ENCODE measurements around the gene BORCS5.

The BORCS5 gene

DNA sequence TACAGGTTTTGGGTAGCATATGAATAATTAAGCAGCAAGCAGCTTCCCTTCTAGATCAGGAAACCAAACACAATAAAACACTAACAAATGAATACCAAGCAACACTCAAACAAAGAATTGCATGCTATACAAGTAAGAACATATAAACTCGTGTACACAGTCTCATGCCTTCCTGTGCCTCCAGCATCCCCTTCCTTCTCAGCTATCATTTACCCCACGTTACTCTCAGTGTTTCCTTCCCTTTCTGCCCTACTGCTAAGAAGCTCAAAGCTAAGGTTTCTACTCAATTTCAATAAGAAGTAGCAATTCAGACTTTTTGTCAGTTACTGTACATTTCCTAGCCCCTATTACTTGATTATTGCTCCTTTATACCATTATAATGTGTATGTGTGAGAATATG, 124.8 kb downstream of the BORCS5 start:
- no peaks in the 10 kb centered on the region for H3K9me3 ChIP-seq (ENCODE audit: control insufficient read depth, insufficient read depth, low read length)
- no peaks in the 10 kb centered on the region for H3K4me1 ChIP-seq (ENCODE audit: insufficient read depth, low read length)
- peaks cover 11% of the 10 kb centered on the region for H3K36me3 ChIP-seq (ENCODE audit: insufficient read depth, low read length)
- H3K9ac ChIP-seq (ENCODE audit: low read depth, low read length) = no peak overlapping the region

DNA sequence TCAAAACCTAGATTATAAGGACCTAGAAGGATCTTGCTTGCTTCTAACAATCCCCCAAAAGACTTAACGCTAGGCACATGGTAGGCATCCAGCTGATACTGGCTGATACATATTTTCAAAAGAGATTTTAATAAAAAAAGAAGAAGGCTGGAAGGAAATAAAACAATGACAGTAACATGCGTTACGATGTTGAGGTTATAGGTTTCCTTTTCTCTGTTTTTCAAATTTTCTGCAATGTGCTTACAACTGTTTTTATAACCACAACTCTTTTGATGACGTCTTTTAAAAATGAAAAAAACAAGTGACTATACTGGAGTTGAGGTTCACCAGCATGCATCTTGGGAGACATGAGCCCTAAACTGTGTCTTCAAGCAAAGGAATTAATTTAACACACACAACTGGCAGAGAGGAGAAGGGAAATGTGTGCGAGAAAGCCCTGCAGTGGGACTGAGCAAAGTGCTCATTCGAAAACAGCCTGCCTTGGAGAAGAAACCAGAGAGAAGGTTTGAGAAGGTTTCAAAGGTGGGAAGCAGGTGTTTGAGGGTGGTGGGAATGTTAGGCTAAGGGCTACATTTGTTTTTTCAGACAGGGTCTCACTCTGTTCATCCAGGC, 125.4 kb downstream of the BORCS5 start:
- H3K4me1 ChIP-seq (ENCODE audit: insufficient read depth, low read length) = no peaks in the 10 kb centered on the region
- no peaks in the 10 kb centered on the region for H3K9me3 ChIP-seq (ENCODE audit: control insufficient read depth, insufficient read depth, low read length)
- H3K36me3 ChIP-seq (ENCODE audit: insufficient read depth, low read length) = peaks cover 12% of the 10 kb centered on the region
- no peak overlapping the region for H3K9ac ChIP-seq (ENCODE audit: low read depth, low read length)

DNA sequence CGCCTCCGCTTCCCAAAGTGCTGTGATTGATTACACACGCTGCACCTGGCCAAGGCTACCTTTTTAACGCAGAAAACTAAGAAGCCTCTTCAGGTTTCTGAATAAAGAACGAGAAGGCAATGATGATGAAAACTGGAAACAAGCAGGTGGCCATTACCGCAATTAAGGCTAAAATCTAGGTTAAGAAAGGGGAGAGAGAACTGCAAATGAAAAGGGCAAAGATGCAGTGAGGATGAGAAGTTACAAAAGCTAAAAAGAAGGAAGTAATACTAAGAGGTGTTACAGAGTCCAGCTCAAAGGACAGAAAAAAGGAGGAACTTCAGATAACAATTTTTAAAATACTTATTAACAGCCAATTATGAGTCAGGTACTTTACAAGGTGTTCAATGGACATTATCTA, 126.1 kb downstream of the BORCS5 start:
- Histone ChIP-seq H3K36me3 (ENCODE audit: insufficient read depth, low read length) (peaks cover 9% of the 10 kb centered on the region), H3K4me1 (ENCODE audit: insufficient read depth, low read length) (no peaks in the 10 kb centered on the region), H3K9me3 (ENCODE audit: control insufficient read depth, insufficient read depth, low read length) (no peaks in the 10 kb centered on the region), H3K9ac (ENCODE audit: low read depth, low read length) (no peak overlapping the region)

DNA sequence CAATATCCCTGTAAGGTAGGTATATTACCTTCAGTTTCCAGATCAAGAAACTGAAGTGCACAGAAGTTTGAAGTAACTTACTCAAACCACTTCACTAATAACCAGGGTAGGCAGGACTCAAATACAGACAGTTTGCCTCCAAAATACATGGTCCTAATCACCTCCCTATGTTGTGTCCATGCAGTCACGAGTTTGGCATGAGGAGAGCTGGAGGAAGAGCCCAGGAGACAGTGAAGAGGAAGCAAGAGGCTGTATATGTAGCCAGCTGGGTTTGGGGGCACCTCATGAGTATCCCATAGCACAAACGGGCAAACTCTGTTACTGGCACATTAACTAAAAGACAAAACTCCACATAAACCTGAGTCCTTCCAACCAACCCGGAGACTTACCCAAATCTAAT, 126.6 kb downstream of the BORCS5 start:
- no peaks in the 10 kb centered on the region for H3K9me3 ChIP-seq (ENCODE audit: control insufficient read depth, insufficient read depth, low read length)
- H3K9ac ChIP-seq (ENCODE audit: low read depth, low read length) = no peak overlapping the region
- H3K36me3 ChIP-seq (ENCODE audit: insufficient read depth, low read length) = peaks cover 9% of the 10 kb centered on the region
- no peaks in the 10 kb centered on the region for H3K4me1 ChIP-seq (ENCODE audit: insufficient read depth, low read length)

DNA sequence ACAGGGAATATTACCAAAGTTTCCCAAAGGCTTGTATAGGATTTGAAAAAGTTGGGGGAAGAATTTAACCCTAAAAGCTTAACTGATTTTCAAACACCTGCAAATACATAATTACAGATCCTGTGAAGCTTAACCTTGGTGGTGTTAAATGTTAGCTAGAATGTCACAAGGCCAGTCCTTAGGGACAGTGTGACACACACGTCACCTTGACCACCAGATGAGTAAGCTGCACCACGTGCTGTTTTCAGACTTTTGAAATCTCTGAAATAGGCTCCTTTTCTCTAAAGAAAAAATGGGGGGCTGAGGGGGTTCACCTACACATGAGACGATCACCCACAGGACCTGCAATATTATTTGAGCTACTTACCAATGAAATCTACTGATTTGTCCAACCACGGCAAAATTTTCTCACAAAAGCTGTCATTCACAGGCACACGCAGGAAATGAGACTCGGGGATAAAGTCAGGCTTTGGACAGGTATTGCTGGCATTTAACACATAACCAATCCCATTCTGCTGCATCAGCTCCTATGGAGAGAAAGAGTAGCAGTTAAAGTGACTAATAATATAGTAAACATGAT, 129.9 kb downstream of the BORCS5 start:
- peaks cover 5% of the 10 kb centered on the region for H3K36me3 ChIP-seq (ENCODE audit: insufficient read depth, low read length)
- no peaks in the 10 kb centered on the region for H3K4me1 ChIP-seq (ENCODE audit: insufficient read depth, low read length)
- no peak overlapping the region for H3K9ac ChIP-seq (ENCODE audit: low read depth, low read length)
- H3K9me3 ChIP-seq (ENCODE audit: control insufficient read depth, insufficient read depth, low read length) = no peaks in the 10 kb centered on the region

DNA sequence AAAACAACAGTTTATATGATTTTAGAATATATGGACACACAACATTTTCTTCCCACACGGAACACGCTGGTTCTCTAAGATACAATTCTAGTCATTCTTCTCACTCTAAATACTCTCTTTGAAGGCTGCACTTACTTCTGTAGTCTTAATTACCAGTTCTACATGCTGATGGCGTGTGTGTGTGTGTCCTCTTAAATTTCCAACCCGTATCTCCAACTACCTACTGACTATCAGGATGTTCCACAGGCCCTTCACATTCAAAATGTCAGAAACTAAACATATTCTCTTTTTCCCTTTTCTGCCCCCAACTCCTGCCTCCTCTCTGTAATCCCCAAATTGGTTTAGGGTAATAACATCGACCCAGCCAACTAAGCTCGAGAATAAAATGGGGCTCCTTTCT, 130.6 kb downstream of the BORCS5 start:
- Histone ChIP-seq H3K4me1 (ENCODE audit: insufficient read depth, low read length) (no peaks in the 10 kb centered on the region), H3K9me3 (ENCODE audit: control insufficient read depth, insufficient read depth, low read length) (no peaks in the 10 kb centered on the region), H3K9ac (ENCODE audit: low read depth, low read length) (no peak overlapping the region), H3K36me3 (ENCODE audit: insufficient read depth, low read length) (peaks cover 3% of the 10 kb centered on the region)

DNA sequence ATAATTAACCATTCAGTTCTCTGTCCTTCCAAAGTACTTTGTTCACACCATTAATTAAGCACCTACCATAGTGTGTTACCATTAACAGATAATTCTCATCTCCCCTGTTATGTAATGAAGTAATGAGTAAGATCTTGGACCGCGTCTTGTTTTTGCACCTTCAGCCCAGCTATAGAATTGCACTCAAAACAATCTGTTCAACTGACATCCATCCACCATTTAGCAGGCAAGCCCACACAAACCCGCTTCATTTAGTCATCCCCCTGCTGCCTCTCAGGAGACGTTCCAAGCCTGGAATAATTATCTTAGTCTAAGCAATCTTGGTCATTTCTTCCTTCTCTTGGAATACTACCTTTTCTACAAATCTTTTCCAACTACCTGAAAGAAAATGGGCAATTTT, 131.4 kb downstream of the BORCS5 start:
- peaks cover 3% of the 10 kb centered on the region for H3K36me3 ChIP-seq (ENCODE audit: insufficient read depth, low read length)
- no peaks in the 10 kb centered on the region for H3K4me1 ChIP-seq (ENCODE audit: insufficient read depth, low read length)
- no peak overlapping the region for H3K9ac ChIP-seq (ENCODE audit: low read depth, low read length)

DNA sequence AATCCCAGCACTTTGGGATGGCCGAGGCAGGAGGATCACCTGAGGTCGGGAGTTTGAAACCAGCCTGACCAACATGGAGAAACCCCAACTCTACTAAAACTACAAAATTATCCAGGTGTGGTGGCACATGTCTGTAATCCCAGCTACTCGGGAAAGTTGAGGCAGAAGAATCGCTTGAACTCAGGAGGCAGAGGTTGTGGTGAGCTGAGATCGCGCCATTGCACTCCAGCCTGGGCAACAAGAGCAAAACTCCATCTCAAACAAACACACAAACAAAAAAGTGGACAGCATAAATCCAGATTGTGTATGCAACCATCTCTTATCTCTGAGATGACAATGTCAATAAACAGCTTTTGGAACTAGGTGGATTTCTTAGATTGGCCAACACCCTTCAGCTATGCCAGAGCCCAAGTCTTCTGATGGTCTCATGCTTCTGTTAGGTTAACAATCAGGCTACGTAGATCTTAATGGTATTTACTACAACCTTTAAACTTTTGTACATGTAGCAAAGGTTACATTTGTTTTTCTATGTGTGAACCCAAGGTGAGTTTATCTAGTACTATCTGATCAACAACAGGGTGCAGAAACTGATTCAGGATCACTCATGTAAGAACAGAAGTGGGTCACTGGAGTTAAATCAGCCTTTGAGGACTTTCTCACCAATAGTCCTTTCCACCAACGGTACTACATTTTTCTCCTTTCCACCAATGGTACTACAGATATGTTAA, 132.1 kb downstream of the BORCS5 start:
- peaks cover 3% of the 10 kb centered on the region for H3K36me3 ChIP-seq (ENCODE audit: insufficient read depth, low read length)

More for the DNA sequence above, 131.4 kb downstream of the BORCS5 start:
- no peaks in the 10 kb centered on the region for H3K9me3 ChIP-seq (ENCODE audit: control insufficient read depth, insufficient read depth, low read length)

DNA sequence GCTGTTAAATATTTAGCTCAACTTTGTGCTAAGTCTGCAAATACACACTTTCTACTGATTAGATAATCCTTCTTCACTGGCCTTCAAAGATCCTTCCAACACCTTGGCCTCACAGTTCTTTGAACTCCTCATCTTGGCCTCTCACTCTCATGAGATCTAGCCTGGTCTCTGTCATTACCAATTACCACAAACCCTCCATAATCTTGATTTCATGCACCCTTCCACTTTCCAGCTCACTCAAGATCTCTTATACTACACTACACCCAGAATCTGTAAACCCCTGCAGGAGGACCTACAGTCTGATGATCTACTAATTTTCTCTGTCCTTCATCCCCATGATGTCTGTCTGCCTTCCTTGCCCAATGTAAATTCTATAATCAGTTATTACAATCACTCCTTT, 134.7 kb downstream of the BORCS5 start:
- Histone ChIP-seq H3K36me3 (ENCODE audit: insufficient read depth, low read length) (peaks cover 2% of the 10 kb centered on the region), H3K9ac (ENCODE audit: low read depth, low read length) (no peak overlapping the region), H3K9me3 (ENCODE audit: control insufficient read depth, insufficient read depth, low read length) (no peaks in the 10 kb centered on the region), H3K4me1 (ENCODE audit: insufficient read depth, low read length) (no peaks in the 10 kb centered on the region)

More for the DNA sequence above, 132.1 kb downstream of the BORCS5 start:
- H3K9me3 ChIP-seq (ENCODE audit: control insufficient read depth, insufficient read depth, low read length) = no peaks in the 10 kb centered on the region
- no peaks in the 10 kb centered on the region for H3K4me1 ChIP-seq (ENCODE audit: insufficient read depth, low read length)
- H3K9ac ChIP-seq (ENCODE audit: low read depth, low read length) = no peak overlapping the region

DNA sequence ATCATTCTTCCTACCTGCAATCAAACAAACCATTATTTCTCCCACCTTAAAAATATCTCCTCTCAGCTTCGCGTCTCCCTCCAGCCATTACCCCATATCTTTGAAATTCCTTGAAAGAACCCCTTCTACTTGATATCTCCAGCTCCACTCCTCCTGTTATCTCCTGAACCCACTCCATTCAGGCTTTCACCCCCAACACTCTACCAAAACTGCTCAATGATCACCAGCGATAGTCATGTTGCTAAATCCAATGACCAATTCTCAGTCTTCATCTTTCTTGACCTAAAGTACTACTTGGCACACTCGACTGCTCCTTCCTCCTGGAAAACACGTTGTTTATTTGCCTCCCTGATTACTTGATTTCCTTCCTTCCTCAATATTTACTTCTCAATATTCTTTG, 135.7 kb downstream of the BORCS5 start:
- Histone ChIP-seq H3K4me1 (ENCODE audit: insufficient read depth, low read length) (no peaks in the 10 kb centered on the region), H3K9me3 (ENCODE audit: control insufficient read depth, insufficient read depth, low read length) (no peaks in the 10 kb centered on the region), H3K9ac (ENCODE audit: low read depth, low read length) (no peak overlapping the region)

DNA sequence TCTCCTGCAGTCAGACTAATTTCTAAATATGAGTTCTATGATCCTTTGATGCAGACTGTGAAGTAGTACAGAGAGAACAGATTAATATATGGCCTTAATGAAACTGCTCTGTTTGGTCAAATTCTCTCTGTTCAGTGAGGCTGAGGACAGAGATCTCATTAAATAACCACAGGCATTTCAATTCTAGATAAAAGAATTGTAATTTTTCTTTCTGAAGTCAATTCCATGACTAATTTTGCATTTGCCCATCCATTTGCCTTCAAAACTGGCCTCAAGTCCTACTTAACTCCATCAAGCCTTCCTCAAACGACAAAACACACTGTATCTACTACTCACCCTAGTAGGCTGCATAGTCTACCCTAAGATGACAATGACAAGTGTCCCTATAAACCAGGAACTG, 138.7 kb downstream of the BORCS5 start:
- H3K9ac ChIP-seq (ENCODE audit: low read depth, low read length) = no peak overlapping the region
- no peaks in the 10 kb centered on the region for H3K36me3 ChIP-seq (ENCODE audit: insufficient read depth, low read length)
- no peaks in the 10 kb centered on the region for H3K9me3 ChIP-seq (ENCODE audit: control insufficient read depth, insufficient read depth, low read length)
- peaks cover 6% of the 10 kb centered on the region; the same call in 1 of the 2 replicates for H3K4me1 ChIP-seq (ENCODE audit: insufficient read depth, low read length)

More for the DNA sequence above, 135.7 kb downstream of the BORCS5 start:
- H3K36me3 ChIP-seq (ENCODE audit: insufficient read depth, low read length) = no peaks in the 10 kb centered on the region; the same call in 1 of the 2 replicates

DNA sequence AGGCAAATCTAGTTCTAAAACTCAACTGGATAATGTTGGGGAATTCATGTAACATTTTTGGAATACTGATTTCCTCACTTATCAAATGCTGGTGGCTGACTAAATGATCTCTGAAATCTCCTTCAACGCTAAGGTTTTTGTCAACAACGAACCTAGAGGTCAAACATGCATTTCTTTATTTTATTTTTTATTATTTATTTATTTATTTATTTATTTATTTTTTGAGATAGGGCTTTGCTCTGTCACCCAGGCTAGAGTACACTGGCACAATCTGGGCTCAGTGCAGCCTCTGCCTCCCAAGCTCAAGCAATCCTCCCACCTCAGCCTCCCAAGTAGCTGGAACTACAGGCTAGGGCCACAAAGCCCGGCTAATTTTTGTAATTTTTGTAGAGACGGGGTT, 141.3 kb downstream of the BORCS5 start:
- peaks cover 6% of the 10 kb centered on the region; the same call in 1 of the 2 replicates for H3K4me1 ChIP-seq (ENCODE audit: insufficient read depth, low read length)
- no peaks in the 10 kb centered on the region for H3K36me3 ChIP-seq (ENCODE audit: insufficient read depth, low read length)
- H3K9me3 ChIP-seq (ENCODE audit: control insufficient read depth, insufficient read depth, low read length) = no peaks in the 10 kb centered on the region
- no peak overlapping the region for H3K9ac ChIP-seq (ENCODE audit: low read depth, low read length)

DNA sequence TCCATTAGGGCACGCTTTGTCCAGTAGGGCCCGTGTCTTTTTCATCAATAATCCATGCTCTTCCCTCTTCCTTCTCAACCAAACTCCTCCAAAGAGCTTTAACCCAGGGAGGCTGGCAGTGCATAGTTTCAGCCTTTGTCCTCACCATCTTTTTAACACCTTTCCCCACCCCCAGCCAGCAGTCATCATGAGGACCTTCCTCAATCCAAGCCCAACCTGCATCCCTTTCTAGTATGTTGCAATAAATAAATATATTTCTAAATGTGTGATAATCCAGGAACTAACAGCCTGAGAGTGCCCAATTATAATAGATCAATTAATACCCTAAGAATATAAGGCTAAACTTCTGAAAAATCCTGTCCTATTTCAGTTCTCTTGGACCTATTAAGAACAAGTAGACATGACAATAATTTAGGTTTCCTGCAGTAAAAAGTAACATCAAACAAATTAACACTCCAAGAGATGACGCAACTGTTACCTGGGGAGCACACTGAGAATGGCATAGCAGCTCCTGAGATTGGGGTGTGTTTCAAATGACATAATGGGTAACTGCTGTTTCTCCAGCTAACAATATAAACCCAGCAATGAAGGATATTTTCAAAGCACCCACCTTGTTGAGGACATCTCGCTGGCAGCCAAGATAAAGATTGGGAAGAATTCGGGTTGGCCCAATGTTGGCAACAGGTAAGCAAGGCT, 143.2 kb downstream of the BORCS5 start:
- Histone ChIP-seq H3K4me1 (ENCODE audit: insufficient read depth, low read length) (peaks cover 9% of the 10 kb centered on the region; the same call in 1 of the 2 replicates), H3K9ac (ENCODE audit: low read depth, low read length) (no peak overlapping the region), H3K9me3 (ENCODE audit: control insufficient read depth, insufficient read depth, low read length) (no peaks in the 10 kb centered on the region), H3K36me3 (ENCODE audit: insufficient read depth, low read length) (no peaks in the 10 kb centered on the region)

DNA sequence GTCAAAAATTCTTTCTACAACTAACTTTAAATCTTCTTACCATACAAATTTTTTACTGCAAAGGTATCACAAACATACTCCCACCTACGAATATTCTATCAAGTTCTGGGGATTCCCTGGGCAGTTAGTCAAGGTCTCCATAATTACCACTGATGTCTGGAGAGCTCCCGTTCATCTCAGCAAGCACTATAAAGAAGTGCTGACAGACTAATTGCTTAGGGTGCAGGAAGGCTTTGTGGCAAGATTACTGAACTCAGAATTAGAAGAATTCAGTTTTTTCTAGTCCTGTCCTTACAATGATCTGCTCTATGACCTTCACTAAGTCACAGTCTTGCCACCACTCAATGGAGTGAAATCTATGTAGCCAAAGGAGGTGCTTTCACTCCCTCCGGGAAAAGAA, 144.2 kb downstream of the BORCS5 start:
- Histone ChIP-seq H3K9ac (ENCODE audit: low read depth, low read length) (no peak overlapping the region), H3K4me1 (ENCODE audit: insufficient read depth, low read length) (peaks cover 14% of the 10 kb centered on the region), H3K36me3 (ENCODE audit: insufficient read depth, low read length) (no peaks in the 10 kb centered on the region), H3K9me3 (ENCODE audit: control insufficient read depth, insufficient read depth, low read length) (no peaks in the 10 kb centered on the region)
